ENCODE results near the gene CCL2.
"Not testable (repeated sequence)": the region's sequence is repeated elsewhere in the genome, so short reads cannot be mapped to it uniquely, and the experiment has no call there.

CCL2 gene

GRCh38 chr17:34254651-34255380, at the start of gene CCL2:
Gene CCL2, plus strand, starts transcription at chr17:34255285. Its CDS starts 65 bp downstream, at chr17:34255350.
- DNase-seq, result peak; percentile 26 to 50

- no peak for DNase-seq
Measured at GRCh38 chr17:34205401-34205800, 49.7 kb upstream of the CCL2 start.

DNA sequence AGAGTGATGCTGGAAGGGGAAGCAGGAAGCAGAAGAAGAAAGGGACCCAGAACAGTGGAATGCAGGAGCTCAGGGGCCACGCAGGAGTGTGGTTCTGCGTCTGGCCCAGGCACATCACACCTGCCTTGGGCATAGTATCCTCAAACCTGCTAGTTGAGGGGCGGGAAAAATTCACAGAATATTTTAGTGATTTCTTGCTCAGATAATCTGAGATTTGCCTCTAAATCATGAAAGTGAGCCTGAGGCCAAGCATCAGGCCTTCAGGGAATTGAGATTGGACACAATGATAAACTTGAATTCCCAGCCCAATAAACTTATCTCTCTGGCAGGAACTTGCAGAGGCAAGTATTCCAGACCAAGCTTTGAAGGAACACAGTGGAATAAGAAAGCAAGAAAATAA, 48.5 kb upstream of the CCL2 start:
- DNase-seq, result no peak

DNA sequence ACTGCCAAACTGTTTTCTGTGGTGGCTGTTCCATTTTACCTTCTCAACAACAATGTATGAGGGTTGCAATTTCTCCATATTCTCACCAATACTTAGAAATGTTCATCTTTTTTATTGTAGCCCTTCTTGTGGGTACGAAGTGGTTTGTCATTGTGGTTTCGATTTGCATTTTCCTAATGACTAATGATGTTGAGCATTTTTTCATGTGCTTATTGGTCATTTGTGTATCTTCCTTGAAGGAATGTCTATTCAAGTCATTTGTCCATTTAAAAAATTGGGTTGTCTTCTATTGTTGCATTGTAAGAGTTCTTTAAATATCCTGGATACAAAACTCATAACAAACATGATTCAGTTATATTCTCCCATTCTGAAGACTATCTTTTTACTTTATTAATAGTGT, 47.5 kb upstream of the CCL2 start:
- DNase-seq, result no peak

- no peak for DNase-seq
Measured at GRCh38 chr17:34218748-34219147, 36.3 kb upstream of the CCL2 start.

DNA sequence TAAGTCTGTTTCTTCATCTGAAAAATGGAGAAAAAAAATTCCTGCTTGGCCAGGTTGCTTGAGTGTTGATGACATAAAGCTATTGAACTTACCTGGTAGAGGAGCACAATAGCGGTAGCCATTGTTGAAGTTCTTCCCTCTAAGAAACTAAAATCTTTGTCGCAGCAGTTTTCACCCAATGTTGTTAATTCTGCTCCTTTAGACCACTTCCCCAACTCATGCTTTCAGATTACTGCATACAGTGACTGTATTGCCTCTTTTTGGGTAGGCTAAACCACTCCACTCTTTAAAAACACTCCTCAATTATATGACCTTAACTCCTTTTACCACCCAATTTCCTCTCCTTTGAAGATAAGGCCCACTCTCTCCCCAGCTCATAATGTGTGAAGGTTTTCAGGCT, 35.7 kb upstream of the CCL2 start:
- no peak for DNase-seq

- no peak for DNase-seq
Measured at GRCh38 chr17:34220045-34220751, 34.9 kb upstream of the CCL2 start.

DNA sequence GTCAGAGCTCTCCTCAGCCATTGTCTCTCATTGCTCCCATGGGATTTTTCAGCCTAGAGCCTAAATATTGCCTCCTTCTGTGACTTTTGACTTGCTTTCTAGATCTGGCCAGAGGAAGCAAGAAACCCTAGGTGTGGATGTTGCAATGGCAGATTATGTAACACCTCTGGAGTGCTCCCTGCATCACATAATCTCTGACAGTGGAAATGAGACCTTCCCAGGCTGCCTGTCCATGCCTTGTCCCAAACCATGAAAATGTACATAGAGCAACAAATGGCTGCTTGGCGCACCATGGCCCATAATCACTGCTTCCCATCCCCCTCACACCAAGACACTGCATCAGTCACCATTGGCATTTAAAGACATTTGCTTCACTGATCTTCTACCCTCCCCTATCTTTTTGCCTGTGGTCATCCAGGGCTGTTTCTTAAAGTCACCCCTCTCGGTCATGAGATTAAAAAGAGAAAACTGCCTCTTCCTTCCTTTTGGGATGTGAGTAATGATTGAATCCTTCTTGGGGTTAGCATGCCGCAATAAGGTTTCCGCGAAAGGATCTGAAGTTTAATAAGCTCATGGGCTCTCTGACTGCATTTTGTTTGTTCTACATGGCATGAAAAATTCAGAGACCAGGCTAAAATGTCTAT, 34.2 kb upstream of the CCL2 start:
- no peak for DNase-seq

DNA sequence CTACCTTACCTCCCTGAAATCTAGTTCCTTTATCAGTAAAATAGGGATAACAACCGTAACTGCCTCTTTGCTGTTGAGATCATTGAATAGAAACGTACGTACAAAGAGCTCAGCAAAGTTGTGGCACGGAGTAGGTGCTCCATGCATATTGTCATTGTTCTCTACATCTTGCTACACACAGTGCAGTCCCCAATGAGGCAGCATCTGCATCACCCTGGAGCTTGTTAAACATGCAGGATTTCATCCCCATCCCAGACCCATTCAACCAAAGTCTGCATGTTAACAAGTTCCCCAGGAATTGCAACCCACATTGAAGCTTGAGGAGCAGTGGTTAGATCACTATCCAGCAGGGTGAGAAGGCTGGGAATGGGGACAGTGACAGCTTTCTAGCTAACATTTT, 33.7 kb upstream of the CCL2 start:
- DNase-seq, result no peak

DNA sequence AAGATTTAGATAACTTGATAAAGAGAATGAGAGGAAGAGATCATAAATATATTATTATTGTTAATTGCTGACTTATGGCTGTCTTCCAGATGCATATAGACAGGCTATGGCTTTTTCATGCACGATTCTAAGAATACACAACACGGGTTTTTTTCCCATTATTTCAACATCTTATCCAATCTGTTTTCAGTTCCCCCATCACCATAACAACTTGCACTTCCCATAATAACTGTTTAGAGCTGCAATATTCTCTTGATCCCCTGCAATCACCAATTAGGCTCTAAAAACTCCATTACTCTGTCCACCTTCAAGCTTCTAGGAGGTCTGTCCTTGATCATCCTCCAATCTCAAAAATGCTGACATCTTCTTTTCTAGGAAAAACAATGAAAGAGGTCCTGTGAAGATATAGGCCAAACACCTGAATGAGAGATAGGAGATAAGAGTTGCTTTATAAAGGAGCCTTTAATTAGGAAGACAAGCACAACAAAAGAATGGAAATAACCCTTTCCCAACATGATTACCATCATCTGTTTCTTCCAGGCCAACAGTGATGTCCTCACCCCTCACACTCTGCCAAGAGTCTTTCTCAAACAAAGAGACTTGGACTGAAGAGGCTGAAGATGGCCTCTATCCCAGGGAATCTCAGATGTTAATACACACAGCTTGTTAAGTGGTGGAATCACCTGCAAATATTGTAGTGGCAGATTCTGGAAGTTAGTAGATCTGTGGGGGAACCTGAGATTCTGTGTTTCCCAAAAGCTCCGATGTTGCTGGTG, 32.2 kb upstream of the CCL2 start:
- no peak for DNase-seq

GRCh38 chr17:34225046-34225445, 30.0 kb upstream of the CCL2 start:
- DNase-seq, result no peak

- no peak for DNase-seq
Measured at GRCh38 chr17:34226011-34226743, 28.9 kb upstream of the CCL2 start.

DNA sequence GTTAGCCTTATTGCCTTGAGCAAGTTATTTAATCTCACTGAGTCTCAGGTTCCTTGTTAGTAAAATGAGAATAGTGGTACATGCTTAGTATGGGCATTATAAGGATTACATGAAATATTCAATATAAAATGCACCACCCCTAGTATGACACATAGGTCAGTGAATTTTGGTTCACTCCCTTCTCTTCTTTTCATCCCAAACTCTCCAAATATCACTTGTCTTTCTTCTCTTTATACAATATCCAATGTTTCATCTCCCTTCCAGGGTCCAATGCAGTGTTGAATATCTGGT, 28.4 kb upstream of the CCL2 start:
- DNase-seq, result no peak

- DNase-seq, result not testable (repeated sequence)
Measured at GRCh38 chr17:34227293-34227692, 27.8 kb upstream of the CCL2 start.

DNA sequence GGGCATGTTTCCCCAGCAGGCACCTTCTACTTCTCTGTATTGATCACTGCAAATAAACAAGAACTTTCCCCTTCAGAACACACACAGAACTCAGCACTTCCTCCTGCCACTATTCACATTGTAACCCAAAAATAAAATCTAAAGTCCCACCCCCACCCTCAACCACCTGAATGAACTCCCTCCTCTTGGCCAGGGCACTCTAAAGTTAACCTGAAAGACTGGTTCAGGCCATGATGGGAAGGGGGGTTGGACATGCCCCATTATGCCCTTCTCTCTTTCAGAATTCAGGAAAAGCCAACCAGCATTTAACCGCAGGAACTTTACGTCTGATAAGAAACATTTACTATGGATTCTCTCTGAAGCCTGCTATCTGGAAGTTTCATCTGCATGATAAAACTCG, 27.4 kb upstream of the CCL2 start:
- no peak for DNase-seq

- no peak for DNase-seq
Measured at GRCh38 chr17:34228781-34229180, 26.3 kb upstream of the CCL2 start.

GRCh38 chr17:34230342-34230741, 24.7 kb upstream of the CCL2 start:
- no peak for DNase-seq

DNA sequence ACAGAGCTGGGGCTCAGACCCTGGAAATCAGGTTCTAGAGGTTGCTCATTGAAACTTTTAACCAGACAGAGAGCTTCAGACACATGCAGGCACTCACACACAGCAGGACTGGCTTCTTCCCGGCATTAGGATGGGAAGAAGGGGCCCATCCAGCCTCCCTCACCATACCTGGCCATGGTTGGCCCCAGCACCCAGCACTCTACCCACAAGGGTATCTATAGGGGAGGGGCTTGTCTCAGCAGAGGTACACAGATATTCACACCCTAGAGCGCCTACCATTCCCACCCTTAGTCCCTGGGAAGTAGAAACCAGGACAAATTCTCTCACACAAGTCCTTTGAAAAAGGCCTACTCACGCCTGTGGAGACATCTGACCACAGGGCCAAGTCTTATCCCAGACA, 20.5 kb upstream of the CCL2 start:
- DNase-seq, result no peak

DNA sequence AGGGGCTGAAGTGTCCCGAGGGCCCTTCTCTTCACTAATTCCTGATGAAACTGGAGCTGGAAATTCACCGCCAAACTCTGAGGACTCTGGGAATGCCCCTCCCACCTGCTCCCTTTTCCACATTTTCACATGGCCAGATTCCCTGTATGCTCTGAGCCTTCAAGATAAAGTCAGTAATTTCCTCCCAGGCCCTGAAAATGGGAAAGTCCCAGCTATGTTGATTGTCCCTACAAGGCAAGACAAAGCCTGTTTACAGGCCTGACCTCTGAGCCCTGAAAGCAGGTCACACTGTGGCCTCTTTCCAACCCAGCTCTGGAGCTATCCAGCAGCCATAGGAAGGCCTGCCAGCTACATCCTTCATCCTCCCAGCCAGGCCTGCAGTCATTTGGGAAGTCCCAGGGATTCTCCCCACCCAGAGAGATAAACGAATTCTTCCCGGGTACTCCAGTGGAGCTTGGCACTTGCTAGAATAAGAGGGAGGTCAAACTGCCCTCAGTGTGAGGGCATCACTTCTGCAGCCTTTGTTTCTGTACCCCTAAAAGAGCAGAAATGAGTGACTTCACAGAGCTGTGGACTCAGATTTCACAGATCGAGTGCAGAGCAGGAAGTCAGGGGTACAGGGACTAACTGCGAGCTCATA, 19.6 kb upstream of the CCL2 start:
- no peak for DNase-seq

GRCh38 chr17:34236281-34236892, 18.7 kb upstream of the CCL2 start:
- no peak for DNase-seq

- DNase-seq, result no peak
Measured at GRCh38 chr17:34237458-34237857, 17.6 kb upstream of the CCL2 start.

DNA sequence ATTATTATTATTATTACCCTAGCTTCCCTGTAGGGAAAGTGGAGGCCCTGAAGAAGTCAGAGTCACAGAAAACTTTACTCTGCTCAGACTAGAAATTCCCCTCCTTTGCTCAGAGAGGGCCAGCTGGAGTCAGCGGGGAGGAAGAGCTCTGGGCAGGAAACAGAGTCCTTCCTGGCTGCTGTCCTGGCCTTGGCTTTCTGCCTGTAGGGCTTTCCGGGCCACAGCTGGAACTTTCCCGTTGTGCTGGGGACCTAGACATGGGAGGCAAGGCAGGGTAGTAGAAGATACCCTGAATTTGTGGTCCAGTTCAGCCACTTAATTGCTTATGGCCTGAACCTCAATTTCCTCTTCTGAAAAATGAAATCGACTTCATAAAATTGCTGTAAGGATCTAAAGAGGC, 14.0 kb upstream of the CCL2 start:
- no peak for DNase-seq
